HG02678 (cell line): Measurements from ENCODE around the gene PSME1.

Experiments
- ATAC-seq: cut with Tn5 transposase; IDR thresholded peaks from one replicate; pipeline ENCODE4 v1.9.1; 2021; ENCODE audit warnings: mild to moderate bottlenecking, moderate library complexity; ENCODE audit not compliant: unreplicated experiment

The PSME1 gene

DNA sequence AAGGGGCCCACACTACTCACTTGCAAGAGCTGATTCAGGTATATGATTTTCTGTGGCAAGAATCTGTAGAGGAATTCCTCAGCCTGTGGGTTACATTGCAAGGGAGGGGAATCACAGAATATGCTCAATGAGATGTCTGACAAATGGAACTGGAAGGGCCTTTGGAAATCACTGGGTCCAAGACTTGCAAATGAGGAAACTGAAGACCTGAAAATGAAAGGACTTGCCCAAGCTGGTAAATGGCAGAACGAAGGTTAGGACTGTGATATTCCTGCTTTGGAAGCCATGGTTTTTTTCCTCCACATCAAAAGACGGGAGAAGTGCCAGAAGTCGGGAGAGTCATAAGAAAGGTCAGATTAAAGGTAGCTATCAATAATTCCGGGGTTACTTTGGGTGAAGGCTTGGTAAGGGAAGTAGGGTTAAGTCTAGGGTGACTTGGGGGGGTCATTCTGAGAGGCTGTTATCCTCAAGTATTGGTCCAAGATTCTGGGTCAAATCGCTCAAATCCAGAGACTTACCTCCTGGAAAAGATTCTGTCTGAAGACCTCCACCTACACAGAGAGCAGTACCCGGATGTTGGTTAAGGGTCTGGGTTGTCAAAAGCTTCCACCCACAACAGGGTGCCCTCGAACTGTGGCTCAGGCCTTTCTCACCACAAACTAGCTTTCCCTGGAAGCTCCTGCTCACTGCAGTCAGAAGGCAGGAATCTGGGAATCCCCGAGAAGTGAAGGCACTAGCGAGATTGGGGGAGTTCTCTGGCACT lies 9.9 kb downstream of the PSME1 start:
- no peak for ATAC-seq

DNA sequence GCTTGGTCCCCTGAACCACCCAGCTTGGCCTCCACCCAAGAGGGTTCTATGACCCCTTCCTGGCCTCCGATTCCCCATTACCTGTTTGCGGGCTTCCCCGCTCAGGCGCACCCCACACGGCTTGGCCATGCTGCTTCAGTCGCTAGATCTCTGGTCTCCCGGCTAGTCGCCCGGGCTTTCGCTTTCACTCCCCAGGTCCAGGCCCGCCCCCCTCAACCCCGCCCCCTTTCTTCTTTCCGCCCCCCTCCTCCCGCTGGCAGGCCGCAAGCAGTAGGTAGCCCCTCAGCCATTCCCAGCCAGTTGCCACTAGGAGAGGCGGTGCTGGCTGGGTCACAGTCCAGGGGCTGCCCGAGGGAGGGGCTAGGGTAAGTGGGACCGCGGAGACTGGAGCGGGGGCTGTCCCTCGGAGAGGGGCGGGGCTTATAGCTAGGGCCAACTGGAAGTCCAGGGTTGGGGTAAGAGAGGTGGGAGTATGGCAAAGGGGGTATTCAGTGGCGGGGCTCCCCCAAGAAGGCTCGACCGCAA lies 10.5 kb downstream of the PSME1 start, which contains the start of gene PSME2:
Gene PSME2 (minus strand): TSS at position 158 of the 525 bp plus-strand sequence. CDS start 29 bp downstream, at position 129.
- peak; percentile 59 for ATAC-seq

DNA sequence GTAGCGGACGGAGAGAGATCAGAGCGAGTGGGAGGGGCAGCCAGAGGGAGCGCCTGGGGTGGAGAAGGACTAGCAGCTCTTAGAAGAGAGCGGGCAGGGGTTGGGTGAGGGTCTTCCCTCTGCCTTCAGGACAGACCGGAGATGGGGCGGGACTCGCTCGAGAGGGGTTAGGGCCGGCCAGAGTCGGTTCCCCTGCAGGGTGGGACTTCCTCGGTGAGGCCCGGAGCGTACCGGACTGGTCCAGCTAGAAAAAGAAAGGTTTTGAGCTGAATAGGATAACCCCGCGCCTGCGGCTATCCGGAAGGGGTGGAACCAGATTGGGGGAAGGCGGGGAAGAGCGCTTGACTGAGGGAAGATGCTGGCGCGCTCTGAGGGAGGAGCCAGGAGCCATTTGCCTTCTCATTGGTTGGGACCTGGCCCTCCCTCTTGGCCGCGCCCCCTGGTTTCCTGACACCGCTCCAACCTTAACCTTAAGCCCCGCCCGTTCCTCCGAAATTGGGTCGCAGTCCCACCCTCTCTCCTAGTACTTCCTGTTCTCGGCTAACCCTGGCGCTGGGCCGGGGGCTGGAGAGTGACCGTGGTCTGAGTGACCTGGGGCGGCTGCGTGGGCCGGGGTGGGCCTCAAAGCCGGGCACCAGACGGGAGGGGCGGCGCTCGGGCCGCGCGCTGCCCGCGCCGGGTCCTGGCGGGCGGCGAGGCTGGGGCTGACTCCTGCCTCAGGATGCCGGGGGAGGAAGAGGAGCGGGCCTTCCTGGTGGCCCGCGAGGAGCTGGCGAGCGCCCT lies 11.2 kb downstream of the PSME1 start, which contains the start of gene RNF31:
Gene RNF31 (plus strand): TSS at position 521 of the 783 bp plus-strand sequence. CDS start 201 bp downstream, at position 722.
- peak; percentile 84 for ATAC-seq

DNA sequence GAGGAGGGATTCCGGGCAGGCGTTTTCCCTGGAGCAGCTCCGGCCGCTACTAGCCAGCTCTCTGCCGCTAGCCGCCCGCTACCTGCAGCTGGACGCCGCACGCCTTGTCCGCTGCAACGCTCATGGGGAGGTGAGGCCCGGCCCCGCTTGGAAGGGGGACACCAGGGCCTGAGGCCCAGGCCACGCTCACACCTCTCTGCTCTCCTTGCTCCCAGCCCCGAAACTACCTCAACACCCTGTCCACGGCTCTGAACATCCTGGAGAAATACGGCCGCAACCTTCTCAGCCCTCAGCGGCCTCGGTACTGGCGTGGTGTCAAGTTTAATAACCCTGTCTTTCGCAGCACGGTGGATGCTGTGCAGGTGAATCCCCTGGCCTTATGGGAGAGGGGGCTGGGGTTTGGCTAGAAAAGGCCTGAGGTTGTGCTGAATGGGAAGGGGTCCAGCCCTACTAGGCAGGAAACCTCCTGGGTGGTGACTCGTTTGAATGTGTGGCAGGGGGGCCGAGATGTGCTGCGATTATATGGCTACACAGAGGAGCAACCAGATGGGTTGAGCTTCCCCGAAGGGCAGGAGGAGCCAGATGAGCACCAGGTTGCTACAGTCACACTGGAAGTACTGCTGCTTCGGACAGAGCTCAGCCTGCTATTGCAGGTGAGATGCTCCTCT lies 11.9 kb downstream of the PSME1 start:
- ATAC-seq = no peak

DNA sequence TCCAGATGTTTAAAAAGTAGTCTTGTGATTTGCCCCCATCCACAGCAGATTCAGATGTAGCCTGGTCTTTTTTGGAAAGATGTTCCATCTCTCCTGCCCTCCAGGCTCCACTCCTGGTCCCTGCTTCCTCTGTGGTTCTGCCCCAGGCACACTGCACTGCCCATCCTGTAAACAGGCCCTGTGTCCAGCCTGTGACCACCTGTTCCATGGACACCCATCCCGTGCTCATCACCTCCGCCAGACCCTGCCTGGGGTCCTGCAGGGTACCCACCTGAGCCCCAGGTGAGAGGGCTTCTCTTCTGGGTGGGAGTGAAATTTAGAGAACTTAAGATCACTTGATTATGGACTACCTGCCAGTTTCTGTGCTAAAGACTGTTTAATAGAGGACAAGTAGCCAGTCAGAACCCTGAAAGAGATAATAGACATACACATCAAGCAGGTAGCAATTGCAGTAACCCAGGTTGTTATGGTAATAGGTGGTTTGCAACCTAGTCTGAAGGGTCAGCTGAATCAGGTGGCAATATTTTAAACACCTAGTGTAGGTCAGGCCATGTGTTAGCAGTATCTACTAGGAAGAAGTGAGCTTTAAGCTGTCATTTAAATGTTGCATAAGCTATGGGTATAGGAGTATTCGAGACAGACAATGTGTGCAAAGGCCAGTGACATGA lies 13.4 kb downstream of the PSME1 start:
- no peak for ATAC-seq

DNA sequence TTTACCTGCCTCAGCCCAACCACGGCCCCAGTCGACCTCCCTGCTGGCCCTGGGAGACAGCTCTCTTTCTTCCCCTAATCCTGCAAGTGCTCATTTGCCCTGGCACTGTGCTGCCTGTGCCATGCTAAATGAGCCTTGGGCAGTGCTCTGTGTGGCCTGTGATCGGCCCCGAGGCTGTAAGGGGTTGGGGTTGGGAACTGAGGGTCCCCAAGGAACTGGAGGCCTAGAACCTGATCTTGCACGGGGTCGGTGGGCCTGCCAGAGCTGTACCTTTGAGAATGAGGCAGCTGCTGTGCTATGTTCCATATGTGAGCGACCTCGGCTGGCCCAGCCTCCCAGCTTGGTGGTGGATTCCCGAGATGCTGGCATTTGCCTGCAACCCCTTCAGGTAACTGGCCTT lies 14.1 kb downstream of the PSME1 start:
- ATAC-seq = no peak

DNA sequence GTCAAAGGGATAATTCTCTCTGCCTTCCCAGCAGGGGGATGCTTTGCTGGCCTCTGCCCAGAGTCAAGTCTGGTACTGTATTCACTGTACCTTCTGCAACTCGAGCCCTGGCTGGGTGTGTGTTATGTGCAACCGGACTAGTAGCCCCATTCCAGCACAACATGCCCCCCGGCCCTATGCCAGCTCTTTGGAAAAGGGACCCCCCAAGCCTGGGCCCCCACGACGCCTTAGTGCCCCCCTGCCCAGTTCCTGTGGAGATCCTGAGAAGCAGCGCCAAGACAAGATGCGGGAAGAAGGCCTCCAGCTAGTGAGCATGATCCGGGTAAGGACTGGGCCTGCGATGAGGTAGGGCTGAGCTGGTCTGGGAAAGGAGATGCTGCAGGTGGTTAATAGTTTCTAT lies 14.6 kb downstream of the PSME1 start:
- no peak for ATAC-seq

DNA sequence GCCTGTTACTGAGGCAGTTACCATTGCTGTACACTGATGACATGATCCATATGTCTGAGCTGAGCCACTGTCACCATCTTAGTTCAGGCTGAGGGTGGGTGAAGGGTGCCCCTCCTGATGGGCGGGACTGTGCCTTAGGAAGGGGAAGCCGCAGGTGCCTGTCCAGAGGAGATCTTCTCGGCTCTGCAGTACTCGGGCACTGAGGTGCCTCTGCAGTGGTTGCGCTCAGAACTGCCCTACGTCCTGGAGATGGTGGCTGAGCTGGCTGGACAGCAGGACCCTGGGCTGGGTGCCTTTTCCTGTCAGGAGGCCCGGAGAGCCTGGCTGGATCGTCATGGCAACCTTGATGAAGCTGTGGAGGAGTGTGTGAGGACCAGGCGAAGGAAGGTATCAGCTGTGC lies 15.0 kb downstream of the PSME1 start:
- ATAC-seq = no peak

DNA sequence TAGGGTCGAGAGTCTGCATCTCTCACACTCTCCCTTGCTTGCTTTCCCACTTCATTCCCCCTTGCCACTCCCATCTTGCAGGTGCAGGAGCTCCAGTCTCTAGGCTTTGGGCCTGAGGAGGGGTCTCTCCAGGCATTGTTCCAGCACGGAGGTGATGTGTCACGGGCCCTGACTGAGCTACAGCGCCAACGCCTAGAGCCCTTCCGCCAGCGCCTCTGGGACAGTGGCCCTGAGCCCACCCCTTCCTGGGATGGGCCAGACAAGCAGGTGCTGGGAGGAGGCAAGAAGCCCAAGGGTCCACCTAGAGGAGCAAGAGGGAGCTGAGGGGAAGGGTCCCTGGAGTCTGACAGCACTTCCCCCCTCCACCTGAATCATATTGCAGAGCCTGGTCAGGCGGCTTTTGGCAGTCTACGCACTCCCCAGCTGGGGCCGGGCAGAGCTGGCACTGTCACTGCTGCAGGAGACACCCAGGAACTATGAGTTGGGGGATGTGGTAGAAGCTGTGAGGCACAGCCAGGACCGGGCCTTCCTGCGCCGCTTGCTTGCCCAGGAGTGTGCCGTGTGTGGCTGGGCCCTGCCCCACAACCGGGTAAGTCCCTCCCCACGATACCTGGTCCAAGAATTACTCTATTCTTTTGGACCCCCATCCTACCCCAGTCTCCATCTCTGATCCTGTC lies 15.5 kb downstream of the PSME1 start:
- no peak for ATAC-seq

DNA sequence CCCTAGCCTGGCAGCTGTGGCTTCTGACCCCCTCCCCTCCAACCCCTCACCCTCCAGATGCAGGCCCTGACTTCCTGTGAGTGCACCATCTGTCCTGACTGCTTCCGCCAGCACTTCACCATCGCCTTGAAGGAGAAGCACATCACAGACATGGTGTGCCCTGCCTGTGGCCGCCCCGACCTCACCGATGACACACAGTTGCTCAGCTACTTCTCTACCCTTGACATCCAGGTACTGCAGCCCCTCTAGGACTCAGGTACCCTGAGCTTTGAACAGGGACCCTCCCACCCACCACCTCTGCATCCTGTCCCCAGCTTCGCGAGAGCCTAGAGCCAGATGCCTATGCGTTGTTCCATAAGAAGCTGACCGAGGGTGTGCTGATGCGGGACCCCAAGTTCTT lies 19.1 kb downstream of the PSME1 start:
- no peak for ATAC-seq

DNA sequence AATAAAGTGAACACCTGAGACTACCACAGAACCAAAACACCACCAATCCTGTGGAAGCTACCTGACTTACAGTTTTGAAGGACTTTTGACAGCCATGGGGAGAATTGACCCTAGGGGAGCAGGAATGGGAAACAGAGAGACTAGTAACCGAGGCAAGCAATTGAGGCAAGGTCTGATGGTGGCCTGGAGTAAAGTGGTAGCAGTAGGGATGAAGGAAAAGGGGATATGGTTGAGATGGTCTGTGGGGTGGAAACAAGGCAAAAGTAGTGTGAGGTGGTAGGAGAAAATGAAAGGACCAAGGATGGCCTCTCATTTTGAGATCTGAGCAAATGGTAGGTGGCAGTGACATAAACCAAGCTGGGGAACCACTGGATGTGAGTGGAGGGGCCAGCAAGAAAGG lies 20.8 kb downstream of the PSME1 start:
- ATAC-seq = no peak

DNA sequence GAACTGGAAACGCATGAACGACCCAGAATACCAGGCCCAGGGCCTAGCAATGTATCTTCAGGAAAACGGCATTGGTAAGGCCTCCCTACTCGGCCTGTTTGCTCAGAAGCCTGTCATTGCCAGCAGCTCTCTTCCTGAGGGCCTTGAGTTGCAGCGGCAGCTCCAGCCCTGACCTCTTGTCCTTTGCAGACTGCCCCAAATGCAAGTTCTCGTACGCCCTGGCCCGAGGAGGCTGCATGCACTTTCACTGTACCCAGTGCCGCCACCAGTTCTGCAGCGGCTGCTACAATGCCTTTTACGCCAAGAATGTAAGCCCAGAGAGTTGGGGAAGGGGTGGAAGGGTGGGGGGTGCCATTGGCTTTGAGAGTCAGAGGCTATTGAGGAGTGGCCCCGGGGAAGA lies 21.3 kb downstream of the PSME1 start:
- no peak for ATAC-seq

DNA sequence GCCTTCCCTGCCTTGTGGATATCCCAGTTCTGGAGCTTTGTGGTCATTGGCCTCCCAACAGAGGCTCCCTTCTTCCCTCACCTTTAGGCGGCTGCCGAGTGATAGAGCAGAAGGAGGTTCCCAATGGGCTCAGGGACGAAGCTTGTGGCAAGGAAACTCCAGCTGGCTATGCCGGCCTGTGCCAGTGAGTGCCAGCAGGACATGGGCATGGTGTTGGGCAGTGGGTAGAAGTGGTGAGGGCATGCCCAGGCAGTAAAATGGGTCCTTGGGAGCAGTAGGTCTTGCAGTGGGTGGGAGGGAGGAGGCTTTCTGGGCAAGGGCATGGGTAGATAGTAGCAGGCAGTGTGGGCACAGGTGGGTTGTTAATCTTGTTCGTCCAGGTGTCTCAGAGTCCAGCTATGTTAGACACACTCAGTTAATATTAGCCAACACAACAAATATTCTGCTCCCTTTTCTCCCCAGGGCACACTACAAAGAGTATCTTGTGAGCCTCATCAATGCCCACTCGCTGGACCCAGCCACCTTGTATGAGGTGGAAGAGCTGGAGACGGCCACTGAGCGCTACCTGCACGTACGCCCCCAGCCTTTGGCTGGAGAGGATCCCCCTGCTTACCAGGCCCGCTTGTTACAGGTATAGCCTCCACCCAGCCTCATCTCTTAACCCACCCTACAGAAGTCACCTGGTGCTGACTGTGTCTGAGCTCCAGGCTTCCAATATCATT lies 23.9 kb downstream of the PSME1 start:
- ATAC-seq = no peak

DNA sequence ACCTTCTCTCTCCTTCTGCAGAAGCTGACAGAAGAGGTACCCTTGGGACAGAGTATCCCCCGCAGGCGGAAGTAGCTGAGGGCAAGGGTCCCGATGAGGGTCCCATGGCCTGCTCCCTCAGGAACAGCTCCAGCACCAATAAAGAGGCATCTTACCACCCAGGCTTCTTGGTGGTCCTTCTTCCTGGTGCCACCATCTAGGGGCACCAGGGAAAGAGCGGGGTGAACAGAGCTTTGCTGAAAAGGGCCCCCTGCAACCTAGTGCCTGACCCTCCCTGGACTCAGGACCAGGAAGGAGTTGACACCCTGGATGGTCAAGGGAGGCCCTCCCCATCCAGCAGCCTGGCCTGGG lies 24.5 kb downstream of the PSME1 start:
- ATAC-seq = no peak

DNA sequence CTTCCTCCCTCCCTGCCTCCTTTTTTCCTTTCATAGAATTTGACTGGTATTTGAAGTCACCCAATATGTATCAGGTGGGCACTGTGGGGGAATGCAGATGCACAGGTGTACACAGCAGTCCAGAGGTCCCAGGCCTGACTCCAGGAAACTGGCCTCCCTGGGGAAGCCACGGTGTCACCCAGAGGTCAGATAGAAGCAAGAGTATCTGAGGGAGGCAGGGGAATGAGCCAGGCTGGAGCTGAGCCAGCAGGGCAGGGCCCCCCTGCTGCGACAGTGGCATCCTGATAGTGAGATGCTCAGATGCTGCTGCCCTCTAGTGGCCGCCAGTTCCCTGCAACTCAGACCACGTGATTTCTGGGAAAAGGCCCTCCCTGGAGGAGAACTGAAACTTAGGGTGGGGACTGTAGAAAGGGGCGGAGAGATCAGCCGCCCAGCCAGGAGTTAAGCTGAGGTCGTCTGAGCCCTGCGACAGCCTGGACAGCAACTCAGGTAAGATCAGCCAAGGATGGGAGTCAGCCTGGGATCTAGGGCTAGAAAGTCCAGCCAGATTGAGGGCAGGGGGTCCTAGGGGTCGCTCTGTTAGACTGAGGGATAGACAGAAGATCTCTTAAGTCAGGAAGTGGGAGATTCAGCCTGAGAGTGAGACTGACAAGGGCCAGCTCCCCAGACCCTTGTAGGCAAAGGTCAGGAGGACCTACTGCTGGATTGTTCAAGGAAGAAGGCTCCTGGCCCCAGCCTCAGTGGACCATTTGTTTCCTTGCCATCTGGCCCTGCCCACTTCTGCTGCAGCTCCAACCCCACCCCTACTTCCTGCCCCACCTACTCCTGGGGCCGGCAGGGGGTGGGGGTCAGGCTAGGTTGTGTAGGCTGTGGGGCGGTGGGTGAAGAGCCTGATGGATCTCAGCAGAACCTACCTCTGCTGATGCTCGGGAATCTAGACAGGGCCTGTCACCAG lies 25.1 kb downstream of the PSME1 start, which contains the start of gene IRF9:
Gene IRF9 (plus strand): TSS at position 416 of the 955 bp plus-strand sequence. CDS start 880 bp downstream, outside the sequence.
- peak; percentile 82 for ATAC-seq

DNA sequence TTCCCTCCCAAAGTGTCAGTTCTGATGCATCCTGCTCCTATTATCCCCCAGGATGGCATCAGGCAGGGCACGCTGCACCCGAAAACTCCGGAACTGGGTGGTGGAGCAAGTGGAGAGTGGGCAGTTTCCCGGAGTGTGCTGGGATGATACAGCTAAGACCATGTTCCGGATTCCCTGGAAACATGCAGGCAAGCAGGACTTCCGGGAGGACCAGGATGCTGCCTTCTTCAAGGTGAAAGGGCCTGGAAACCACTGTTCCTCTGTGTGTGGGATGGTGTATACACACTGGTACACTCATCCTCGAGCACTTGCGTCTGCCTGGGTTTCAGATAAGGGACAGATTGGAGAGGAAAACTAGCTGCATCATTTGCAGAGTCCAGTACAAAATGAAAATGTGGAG lies 26.1 kb downstream of the PSME1 start:
- ATAC-seq = no peak

DNA sequence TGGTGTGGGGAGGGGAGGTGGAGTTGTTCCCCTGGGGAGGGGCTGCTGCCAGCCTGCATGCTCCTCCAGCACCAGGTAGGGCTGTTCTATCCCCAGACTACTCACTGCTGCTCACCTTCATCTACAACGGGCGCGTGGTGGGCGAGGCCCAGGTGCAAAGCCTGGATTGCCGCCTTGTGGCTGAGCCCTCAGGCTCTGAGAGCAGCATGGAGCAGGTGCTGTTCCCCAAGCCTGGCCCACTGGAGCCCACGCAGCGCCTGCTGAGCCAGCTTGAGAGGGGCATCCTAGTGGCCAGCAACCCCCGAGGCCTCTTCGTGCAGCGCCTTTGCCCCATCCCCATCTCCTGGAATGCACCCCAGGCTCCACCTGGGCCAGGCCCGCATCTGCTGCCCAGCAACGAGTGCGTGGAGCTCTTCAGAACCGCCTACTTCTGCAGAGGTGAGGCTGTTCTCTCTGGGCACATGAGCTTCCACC lies 28.6 kb downstream of the PSME1 start:
- no peak for ATAC-seq

DNA sequence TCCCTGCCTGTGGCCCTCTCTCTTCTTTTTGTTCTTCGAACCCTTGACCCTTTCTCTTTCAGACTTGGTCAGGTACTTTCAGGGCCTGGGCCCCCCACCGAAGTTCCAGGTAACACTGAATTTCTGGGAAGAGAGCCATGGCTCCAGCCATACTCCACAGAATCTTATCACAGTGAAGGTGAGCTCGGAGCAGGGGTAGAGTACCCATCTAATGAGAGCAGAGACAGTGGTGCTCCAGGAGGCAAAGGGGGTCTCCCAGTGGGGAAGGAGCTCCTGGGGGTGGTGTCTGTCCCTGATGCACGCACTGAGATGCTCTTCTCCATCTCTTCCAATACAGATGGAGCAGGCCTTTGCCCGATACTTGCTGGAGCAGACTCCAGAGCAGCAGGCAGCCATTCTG lies 29.8 kb downstream of the PSME1 start:
- ATAC-seq = no peak
